Nephron progenitor cell (in vitro differentiated cells): ENCODE results near the gene SPATA16.

Experiments
- DNase-seq: peaks from one replicate; pipeline ENCODE4 v3.0.0; 2021
- H3K27ac Mint-ChIP-seq: 2 replicates; pipeline ENCODE4 v1.8.0; 2021; ENCODE audit warnings: mild to moderate bottlenecking, moderate library complexity, mixed read lengths
- H3K27me3 Mint-ChIP-seq: 2 replicates; pipeline ENCODE4 v1.8.0; 2021; ENCODE audit warnings: mild to moderate bottlenecking, low read depth, mixed read lengths; ENCODE audit not compliant: poor library complexity
- H3K36me3 Mint-ChIP-seq: 2 replicates; pipeline ENCODE4 v1.8.0; 2021; ENCODE audit warnings: low read depth, mixed read lengths
- H3K4me1 Mint-ChIP-seq: 2 replicates; pipeline ENCODE4 v1.8.0; 2021; ENCODE audit warnings: mixed read lengths
- H3K4me3 Mint-ChIP-seq: 2 replicates; pipeline ENCODE4 v1.8.0; 2021; ENCODE audit warnings: mild to moderate bottlenecking, moderate library complexity, mixed read lengths
- H3K9me3 Mint-ChIP-seq: 2 replicates; pipeline ENCODE4 v1.8.0; 2021; ENCODE audit warnings: mild to moderate bottlenecking, moderate library complexity, mixed read lengths
- TF ChIP-seq, protein P1 (sequence below): fragments of 200-600 bp; sonication (generic); IDR thresholded peaks from 2 replicates; pipeline ENCODE4 v1.5.0; 2021; ENCODE audit warnings: antibody characterized with exemption

SPATA16 gene

DNA sequence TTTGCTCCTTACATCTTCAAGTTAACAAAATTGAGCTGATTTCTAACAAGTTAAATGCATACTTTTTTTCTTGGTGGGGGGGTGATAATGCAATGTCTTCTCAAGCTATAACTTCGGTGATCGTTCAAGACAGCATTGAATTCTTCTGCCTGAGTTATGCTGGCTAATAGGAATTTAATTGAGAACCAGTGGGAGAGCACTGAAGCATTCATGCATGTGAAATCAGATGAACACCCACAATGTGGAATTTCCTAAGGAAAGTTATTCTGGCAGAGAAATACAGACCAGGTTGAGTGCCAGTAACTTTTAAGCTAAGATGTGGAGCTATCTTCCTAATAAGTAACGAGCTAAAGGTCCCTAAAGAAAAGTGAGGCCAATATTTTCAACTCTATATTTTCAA is 3.0 kb downstream of the SPATA16 start:
- Mint-ChIP-seq H3K4me3 (no peak overlapping the region), H3K4me1 (no peaks in the 10 kb centered on the region), H3K36me3 (no peaks in the 10 kb centered on the region)

DNA sequence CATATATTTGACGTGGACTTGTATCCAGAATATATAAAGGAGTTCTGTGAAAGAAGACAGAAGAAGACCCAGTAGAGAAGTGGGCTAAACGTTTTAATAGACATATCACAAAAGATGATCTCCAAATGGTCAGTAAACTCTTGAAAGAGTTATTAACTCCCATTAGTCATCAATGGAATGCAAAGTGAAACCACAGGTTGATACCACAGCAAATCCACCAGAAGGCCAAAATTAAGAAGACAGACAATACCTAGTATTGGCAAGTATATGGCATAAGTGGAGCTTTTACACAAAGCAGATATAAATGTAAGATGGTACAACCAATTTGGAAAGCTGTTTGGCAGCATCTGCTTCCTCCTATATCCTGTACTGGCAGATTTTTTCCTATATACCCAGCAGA is 6.0 kb downstream of the SPATA16 start:
- no peak for DNase-seq
- Mint-ChIP-seq H3K9me3 (no peaks in the 10 kb centered on the region), H3K4me3 (no peak overlapping the region), H3K27ac (no peak overlapping the region), H3K27me3 (no peaks in the 10 kb centered on the region), H3K36me3 (no peaks in the 10 kb centered on the region), H3K4me1 (no peaks in the 10 kb centered on the region)
- TF ChIP-seq, protein P1, sequence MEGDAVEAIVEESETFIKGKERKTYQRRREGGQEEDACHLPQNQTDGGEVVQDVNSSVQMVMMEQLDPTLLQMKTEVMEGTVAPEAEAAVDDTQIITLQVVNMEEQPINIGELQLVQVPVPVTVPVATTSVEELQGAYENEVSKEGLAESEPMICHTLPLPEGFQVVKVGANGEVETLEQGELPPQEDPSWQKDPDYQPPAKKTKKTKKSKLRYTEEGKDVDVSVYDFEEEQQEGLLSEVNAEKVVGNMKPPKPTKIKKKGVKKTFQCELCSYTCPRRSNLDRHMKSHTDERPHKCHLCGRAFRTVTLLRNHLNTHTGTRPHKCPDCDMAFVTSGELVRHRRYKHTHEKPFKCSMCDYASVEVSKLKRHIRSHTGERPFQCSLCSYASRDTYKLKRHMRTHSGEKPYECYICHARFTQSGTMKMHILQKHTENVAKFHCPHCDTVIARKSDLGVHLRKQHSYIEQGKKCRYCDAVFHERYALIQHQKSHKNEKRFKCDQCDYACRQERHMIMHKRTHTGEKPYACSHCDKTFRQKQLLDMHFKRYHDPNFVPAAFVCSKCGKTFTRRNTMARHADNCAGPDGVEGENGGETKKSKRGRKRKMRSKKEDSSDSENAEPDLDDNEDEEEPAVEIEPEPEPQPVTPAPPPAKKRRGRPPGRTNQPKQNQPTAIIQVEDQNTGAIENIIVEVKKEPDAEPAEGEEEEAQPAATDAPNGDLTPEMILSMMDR, result no peak

More for the DNA sequence above, 3.0 kb downstream of the SPATA16 start:
- no peaks in the 10 kb centered on the region for H3K27me3 Mint-ChIP-seq
- no peak overlapping the region for H3K27ac Mint-ChIP-seq
- TF ChIP-seq, protein P1, result no peak
- no peak for DNase-seq
- H3K9me3 Mint-ChIP-seq, result no peaks in the 10 kb centered on the region

DNA sequence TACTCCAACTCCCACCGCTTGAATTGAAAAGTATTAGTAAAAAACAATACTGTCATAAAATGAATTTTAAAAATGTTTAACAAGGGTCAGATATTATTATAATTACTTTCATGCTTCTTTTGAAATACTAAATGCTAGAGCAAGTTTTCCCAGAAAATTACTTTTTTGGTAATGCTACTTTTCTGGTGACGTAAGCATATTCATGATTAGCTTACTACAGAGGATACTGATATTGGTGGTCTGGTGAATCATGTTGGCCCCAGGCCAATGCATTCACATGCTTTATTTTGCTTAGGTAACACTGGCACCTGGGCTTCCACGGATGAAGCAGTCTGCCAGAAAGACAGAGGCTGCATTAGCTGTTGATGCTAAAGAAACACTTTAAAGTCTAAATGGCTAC is 12.4 kb downstream of the SPATA16 start:
- H3K36me3 Mint-ChIP-seq, result no peaks in the 10 kb centered on the region
- H3K27ac Mint-ChIP-seq, result no peak overlapping the region
- DNase-seq, result no peak
- no peak overlapping the region for H3K4me3 Mint-ChIP-seq
- no peaks in the 10 kb centered on the region for H3K9me3 Mint-ChIP-seq
- peaks cover 13% of the 10 kb centered on the region for H3K4me1 Mint-ChIP-seq
- no peaks in the 10 kb centered on the region for H3K27me3 Mint-ChIP-seq
- TF ChIP-seq, protein P1, result no peak

DNA sequence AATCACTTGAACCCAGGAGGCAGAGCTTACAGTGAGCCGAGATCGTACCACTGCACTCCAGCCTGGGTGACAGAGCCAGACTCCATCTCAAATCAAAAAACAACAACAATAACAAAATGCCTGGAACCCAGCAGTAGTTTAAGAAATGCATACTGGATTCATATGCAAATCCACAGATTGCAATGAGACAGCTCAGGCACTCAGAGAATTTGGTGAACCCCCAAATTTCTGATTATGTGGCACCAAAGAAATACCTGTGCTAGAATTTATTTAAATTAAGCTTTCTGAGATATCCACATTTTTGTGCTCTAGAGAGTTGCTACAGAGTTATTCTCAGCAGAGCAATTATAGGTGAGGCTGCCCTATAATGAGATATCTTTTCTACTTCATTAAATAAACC is 29.7 kb downstream of the SPATA16 start:
- TF ChIP-seq, protein P1, result no peak
- no peaks in the 10 kb centered on the region for H3K4me1 Mint-ChIP-seq
- peaks cover 5% of the 10 kb centered on the region for H3K27me3 Mint-ChIP-seq
- no peak overlapping the region for H3K4me3 Mint-ChIP-seq
- no peaks in the 10 kb centered on the region for H3K9me3 Mint-ChIP-seq
- no peaks in the 10 kb centered on the region for H3K36me3 Mint-ChIP-seq
- H3K27ac Mint-ChIP-seq, result no peak overlapping the region
- DNase-seq, result no peak

DNA sequence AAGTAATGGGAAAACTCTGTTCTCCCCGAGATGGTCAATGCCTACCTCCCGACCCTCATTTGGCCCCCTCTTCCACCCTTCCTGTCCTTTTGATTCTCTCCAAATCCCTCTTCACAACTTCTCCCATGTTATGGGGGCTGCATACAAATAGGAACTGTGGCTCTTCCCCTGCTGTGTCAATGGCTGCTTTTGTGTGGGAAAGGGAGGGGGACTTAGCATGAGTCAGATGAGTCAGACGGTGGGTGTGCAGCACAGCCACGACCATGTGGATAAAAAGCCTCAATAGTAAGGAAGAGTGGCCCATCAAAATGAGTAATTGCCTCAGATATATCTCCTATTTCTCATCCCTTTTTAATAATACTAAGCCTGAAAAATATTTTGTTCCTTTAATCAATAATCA is 31.9 kb downstream of the SPATA16 start:
- no peak overlapping the region for H3K4me3 Mint-ChIP-seq
- TF ChIP-seq, protein P1, result no peak
- no peaks in the 10 kb centered on the region for H3K4me1 Mint-ChIP-seq
- no peaks in the 10 kb centered on the region for H3K36me3 Mint-ChIP-seq
- no peak overlapping the region for H3K27ac Mint-ChIP-seq
- DNase-seq, result no peak
- no peaks in the 10 kb centered on the region for H3K27me3 Mint-ChIP-seq
- H3K9me3 Mint-ChIP-seq, result peaks cover 1% of the 10 kb centered on the region

DNA sequence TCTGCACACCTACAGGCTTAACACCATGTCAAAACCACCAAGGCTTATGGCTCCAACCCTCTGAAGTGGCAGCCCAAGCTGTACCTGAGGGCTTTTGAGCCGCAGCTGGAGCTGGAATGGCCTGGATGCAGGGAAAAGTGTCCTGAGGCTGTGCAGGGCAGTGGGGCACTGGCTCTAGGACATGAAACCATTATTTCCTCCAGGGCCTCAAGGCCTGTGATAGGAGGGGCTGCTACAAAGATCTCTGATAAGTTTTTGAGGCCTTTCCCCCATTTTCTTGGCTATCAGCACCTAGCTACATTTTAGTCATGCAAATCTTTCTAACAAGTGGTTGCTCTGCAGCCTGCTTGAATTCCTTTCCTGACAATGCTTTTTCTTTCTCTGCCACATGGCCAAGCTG is 37.6 kb downstream of the SPATA16 start:
- Mint-ChIP-seq H3K9me3 (peaks cover 8% of the 10 kb centered on the region), H3K4me1 (no peaks in the 10 kb centered on the region), H3K4me3 (no peak overlapping the region), H3K27me3 (no peaks in the 10 kb centered on the region), H3K27ac (no peak overlapping the region), H3K36me3 (no peaks in the 10 kb centered on the region)
- DNase-seq, result no peak
- TF ChIP-seq, protein P1, result no peak
